ENCODE measurements around the gene KRT7.

DNA sequence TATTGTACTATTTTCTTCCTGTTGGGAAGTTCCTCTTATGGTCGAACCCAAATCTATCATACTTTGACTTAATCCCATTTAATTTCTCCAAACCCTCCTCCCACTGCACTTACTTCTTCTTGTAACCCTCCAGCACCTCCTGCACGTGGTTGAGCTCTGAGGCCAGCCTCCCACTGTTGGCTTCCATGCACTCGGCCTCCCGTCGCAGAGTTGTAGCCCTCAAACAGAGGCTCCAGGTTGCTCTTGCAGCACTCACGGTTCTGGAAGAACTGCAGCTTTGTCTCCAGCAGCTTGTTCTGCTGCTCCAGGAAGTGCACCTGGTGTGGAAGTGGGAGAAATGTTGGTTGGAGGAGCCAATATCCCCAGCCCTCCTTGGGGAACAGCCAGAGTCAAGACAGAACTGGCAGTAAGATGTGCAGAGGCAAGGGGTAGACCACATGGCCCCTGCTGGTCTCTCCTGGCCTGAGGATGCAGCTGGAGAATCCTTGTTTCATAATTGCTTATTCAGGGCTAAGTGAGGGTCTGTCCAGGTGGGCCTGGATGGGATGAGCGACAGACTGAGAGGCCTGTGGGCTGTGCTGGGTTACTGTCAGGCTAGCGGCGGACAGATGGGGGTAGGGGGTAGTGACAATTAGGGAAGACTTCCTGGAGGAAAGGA lies 23.0 kb downstream of the KRT7 start:
- no peak for TF ChIP-seq CTCF (conservative IDR thresholded peaks at IDR 0.05; ENCODE audit: low read length)
- no peak for TF ChIP-seq EZH2phosphoT487 (IDR thresholded peaks at IDR 0.05; ENCODE audit: borderline replicate concordance)

All from Loucy (cell line).